Stimulated activated CD4-positive, alpha-beta T cell treated with anti-CD3 and anti-CD28 coated beads, Interleukin-12 subunit alpha, Interleukin-12 subunit beta, amount 100 ng/mL, for 4 hours (primary cell): Measurements from ENCODE around the gene PEX16.

Experiments used
- DNase-seq: peaks from one replicate; pipeline ENCODE4 v3.0.0-alpha.2; 2020

Gene PEX16

DNA sequence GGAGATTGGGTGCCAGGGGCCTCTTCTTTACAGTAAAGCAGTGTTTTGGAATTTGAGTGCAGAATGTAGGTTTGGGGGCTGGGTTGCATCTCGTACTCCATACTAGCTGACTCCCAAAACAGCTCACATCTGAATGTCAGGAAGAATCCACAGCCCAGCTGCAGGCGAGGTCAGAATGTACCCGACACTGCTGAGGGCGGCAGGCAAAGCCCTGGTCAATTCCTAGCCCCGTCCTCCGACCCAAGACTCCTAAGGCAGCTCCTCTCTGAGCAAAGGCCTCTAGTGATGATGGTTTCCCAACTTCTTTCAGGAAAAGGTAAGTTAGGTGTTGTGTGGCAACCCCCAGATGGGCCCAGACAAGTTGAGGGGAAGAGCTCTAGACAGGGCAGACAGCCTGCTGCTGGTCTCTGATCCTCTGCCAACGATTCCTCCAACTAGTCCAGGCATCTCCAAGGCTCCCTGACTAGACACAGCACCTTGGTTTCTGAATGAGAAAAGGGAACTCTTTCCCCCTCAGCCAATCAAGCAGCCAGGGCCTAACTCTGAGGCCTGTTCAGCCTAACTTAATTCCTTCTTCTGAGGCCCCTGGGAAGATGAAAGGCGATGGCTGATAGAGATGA, 13.4 kb upstream of the PEX16 start:
- DNase-seq: no peak

DNA sequence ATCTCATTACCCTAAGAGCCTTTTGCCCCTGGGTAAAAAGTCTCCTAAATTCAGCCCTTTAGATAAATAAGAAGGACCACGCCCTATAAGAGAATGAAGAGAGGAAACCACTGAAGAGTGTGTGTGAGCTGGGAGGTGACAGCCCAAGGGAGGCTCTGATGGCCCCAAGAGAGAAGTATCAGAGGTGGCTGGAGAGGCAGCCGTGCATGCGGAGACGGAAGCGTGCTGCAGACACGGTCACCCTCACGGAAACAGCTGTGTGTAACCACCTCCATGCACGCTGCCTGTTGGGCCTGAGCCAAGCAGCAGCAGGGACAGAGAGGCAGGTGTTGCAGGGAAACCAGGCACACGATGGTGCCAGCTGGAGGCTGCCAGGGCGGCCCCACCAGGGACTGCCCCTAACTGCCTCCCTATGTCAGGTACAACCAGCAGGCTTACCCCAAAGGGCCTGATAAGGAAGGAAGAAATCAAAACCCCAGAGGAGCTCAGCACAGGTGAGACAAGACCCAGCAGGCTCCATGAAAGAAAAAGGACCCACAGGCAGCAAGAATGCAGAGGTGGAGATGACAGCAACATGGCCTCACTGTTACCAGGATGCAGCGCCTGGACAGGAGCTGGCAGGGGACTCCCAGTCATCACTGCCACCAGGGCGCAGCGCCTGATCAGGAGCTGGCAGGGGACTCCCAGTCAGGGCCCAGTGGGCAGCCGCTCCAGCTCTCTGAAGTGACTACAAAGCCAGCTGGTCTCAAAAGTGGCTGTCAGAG, 12.5 kb upstream of the PEX16 start:
- DNase-seq: no peak

DNA sequence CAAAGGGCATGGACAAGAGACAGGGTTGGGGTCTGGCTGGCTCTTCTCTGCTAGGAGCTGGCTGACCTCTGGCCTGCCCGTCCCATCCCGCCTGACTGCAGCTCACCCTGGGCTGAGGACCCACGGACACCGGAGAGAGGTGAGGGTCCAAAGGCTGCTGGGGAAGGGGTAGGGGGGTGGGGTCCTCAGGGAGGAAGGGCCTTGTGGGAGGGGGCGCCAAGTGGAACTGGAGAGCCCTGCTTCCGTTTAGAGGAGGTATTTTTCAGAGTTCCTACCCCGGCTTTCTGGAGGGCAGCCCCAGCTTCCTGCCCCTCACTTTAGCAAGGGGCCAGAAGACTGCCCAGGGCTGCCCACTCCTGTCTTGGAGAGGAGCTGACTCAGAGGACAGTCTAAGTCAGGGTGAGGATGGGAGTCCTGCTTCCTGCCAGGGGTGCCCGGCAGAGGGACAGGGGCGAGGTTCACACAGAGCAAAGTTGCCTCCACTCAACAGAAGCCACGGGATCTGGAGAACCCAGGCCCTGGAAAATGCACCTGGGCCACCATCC, 11.9 kb upstream of the PEX16 start:
- no peak for DNase-seq

DNA sequence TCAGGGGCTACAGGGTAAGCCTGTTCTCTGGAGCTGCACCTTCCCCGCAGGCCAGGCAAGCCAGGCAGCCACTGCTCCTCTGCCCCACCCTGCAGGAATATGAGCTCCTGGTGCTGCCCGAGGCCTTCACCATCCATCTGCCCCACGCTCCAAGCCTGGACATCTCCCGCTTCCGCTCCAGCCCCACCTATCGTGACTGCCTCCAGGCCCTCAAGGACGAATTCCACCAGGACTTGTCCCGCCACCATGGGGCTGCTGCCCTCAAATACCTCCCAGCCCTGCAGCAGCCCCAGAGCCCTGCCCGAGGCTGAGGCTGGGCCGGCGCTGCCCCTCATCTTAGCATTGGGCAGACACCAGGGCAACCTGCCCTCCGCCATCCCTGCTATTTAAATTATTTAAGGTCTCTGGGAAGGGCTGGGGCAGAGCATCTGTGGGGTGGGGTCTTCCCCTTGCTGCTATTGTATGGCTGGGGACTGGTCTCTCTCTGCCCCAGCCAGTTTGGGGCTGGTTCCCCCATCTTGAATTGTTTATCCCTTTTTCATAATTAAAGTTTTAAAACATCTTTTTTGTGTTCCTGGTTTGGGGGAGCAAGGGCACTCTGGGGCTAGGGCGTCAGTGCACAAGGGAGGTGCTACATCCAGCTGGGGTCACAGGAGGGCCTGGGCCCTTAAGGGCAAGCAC, 11.0 kb upstream of the PEX16 start:
- DNase-seq: no peak

DNA sequence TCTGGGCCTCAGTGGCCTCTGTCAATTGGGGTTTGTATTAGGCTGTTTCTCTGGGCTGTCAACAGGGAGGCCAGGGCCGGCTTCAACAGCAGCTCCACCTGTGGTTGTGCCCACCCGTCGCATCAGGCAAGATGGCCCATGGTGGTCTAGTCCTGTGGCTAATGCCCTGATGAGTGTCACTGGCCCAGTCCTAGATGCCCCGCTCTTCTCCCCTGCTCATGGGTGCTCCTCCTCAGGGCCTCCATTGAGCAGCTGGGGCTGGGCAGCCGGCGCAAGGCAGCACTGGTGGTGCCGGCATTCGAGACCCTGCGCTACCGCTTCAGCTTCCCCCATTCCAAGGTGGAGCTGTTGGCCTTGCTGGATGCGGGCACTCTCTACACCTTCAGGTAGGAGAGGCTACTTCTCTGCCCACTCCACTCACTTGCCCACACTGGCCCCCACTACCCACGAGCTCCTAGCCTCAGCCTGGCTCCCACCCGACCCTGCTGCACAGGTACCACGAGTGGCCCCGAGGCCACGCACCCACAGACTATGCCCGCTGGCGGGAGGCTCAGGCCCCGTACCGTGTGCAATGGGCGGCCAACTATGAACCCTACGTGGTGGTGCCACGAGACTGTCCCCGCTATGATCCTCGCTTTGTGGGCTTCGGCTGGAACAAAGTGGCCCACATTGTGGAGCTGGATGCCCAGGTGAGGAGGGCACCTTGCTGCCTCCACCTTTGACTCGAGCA, 10.2 kb upstream of the PEX16 start:
- no peak for DNase-seq

DNA sequence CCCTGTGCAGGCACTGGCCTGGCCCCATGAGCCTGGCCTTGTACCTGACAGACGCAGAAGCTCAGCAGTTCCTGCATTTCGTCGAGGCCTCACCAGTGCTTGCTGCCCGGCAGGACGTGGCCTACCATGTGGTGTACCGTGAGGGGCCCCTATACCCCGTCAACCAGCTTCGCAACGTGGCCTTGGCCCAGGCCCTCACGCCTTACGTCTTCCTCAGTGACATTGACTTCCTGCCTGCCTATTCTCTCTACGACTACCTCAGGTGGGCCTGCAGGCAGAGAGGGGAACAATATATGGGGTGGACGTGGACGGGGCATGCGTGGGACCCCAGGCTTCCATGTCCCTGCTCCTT, 9.6 kb upstream of the PEX16 start:
- DNase-seq: no peak

DNA sequence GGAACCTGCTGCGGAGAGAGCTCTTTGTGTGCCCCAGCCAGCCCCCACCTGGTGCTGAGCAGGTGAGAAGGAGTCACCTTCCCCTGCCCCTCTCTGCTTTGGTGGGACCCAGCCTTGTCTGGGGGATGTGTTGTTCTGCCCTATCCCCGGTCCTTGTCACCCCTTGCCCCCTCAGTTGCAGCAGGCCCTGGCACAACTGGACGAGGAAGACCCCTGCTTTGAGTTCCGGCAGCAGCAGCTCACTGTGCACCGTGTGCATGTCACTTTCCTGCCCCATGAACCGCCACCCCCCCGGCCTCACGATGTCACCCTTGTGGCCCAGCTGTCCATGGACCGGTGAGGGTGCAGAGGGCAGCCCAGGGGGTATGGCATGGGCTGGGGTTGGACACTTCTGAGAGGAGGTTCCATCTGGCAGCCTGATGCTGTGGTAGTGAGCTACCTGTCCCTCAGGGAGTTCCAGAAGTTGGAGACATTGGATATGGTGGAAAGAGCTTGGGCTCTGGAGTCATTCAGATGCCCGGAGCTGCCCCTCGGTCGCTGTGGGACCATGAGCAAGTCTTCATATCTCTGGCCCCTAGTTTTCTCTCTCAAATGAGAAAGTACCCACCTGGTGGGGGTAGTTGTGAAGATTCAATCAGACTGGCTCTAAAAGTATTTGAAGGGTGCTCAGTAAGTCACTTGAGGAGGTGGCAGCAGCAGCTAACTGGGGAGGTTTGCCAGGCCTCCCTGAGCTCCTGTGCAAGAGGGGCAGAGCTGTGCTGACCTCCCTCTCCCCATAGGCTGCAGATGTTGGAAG, 9.1 kb upstream of the PEX16 start:
- no peak for DNase-seq

DNA sequence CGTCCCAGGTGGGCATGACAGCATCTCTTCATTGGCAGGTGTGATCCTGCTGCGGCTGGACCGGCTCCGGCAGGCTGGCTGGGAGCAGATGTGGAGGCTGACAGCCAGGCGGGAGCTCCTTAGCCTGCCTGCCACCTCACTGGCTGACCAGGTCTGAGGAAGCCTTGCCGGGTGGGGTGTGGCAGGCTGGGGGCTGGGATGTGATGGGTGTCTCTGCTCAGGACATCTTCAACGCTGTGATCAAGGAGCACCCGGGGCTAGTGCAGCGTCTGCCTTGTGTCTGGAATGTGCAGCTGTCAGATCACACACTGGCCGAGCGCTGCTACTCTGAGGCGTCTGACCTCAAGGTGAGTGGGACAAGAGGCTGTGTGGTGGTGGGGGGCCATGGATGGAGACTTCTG, 8.3 kb upstream of the PEX16 start:
- no peak for DNase-seq

DNA sequence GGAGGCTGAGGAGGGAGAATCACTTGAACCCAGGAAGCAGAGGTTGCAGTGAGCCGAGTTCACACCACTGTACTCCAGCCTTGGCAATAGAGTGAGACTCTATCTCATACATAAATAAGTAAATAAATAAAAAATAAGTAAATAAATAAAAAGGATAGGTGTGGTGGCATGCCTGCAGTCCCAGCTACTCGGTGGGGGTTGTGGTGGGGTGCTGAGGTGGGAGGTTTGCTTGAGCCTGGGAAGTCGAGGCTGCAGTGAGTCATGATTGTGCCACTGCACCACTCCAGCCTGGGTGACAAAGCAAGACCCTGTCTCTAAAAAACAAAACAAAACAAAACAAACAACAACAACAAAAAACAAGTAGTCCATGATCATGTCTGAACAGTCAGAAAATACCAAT, 7.9 kb upstream of the PEX16 start:
- no peak for DNase-seq

DNA sequence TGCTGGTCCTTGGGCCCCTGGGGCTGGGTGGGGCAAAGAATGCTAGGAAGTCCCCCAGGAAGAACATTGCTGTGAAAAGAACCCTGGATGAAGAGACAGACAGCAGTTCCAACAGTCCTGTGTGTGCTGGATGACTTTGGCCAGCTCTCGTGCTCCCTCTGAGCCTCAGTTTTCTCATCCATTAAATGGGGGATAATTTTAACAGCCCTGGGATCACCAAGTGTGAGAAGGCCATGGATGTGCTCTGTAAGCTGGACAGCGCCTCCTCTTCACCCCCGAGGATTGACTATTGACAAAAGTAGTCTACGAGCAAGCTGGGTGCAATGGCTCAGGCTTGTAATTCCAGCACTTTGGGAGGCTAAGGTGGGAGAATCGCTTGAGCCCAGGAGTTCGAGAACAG, 7.2 kb upstream of the PEX16 start:
- no peak for DNase-seq

DNA sequence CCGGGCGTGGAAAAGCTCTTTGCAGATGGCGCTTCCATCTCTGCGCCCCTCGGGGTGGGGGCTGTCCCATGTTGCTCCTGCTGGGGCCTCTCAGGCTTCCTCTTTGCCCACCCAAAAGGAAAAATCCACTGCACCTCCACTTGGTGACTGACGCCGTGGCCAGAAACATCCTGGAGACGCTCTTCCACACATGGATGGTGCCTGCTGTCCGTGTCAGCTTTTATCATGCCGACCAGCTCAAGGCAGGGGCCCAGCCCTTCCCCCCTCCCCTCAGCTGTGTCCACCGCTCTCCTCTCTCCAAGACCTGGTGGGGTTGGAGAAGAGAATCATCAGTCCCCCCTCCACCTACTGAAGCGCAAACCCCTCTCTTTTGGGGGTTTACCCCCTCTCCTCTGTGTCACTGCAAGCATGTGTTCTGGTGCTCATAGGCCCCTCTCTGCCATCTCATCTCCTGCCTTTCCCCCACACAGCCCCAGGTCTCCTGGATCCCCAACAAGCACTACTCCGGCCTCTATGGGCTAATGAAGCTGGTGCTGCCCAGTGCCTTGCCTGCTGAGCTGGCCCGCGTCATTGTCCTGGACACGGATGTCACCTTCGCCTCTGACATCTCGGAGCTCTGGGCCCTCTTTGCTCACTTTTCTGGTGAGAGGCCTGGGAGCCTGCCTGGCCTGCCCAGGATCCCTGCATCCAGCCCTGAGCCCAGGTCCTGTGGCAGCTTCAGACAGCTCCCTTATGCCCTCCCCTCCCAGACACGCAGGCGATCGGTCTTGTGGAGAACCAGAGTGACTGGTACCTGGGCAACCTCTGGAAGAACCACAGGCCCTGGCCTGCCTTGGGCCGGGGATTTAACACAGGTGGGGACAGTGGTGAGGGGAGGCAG, 6.6 kb upstream of the PEX16 start:
- no peak for DNase-seq

DNA sequence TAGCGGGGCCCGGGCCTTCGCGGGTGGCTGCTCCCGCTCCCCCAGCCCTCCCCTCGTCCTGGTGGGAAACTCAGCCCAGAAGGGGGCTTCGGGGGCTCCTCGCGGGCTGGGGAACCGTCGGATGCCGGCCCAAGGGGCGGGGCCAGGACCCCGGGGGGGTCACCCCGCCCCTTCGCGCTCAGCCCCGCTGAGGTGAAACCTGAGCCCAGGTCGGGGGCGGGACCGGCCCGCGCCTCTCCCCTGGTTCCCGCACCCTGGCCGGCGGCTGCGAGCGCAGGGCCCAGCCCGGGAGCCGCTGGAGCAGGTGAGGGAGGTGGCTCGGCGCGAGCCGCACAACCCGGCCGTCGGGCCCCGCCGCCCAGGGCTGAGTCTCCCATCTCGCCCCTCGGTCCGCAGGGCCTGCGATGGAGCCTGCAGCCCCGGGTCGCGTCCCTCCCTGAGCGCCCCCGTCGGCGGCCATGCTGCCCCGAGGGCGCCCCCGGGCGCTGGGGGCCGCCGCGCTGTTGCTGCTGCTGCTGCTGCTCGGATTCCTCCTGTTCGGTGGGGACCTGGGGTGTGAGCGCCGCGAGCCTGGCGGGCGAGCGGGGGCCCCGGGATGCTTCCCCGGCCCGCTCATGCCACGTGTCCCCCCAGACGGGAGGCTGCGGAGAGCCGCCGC, 4.9 kb upstream of the PEX16 start, which contains the start of gene LARGE2:
Gene LARGE2 (plus strand): TSS at position 232 of the 658 bp plus-strand sequence. CDS start 227 bp downstream, at position 459.
- DNase-seq: no peak

DNA sequence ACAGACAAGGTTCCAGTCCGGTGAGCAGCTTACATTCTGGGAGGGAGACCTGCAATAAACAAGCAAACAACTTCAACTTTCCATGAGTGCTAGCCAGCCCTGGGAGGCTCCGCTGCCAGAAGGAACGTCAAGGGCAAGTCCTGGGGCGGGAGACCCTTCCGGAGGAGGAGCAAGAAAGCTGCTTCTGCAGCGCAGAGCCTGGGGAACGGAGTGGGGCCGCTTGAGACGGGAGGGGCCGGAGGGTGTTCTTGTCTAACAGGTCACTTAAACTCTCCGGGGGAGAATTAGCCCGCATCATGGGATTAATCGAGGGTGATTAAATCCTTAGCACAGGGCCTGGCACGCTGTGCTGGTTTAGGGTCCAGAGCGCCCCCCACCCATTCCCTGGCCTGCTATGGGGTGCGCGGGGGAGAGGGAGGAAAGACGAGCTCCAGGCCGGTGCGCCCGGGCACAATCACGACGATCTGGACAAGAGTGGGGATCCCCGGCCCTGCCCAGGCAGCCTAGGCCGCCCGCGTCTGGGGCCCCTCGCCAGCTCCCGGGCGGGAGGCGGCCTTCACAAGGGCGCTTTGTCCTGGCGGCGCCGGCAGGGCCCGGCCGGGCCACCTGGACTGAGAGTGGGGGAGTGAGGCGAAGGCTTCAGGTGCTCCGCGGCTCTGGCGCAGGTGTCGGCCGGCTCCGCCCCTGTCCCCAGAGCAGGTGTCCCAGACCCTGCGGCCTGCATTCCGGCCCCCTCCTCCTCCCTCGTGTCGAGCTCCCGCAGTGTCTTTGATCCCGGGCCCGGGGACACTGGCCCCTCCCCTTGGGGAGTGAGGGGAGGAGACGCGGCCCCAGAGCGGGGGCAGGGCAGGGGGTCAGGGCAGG, 4.1 kb upstream of the PEX16 start:
- no peak for DNase-seq

DNA sequence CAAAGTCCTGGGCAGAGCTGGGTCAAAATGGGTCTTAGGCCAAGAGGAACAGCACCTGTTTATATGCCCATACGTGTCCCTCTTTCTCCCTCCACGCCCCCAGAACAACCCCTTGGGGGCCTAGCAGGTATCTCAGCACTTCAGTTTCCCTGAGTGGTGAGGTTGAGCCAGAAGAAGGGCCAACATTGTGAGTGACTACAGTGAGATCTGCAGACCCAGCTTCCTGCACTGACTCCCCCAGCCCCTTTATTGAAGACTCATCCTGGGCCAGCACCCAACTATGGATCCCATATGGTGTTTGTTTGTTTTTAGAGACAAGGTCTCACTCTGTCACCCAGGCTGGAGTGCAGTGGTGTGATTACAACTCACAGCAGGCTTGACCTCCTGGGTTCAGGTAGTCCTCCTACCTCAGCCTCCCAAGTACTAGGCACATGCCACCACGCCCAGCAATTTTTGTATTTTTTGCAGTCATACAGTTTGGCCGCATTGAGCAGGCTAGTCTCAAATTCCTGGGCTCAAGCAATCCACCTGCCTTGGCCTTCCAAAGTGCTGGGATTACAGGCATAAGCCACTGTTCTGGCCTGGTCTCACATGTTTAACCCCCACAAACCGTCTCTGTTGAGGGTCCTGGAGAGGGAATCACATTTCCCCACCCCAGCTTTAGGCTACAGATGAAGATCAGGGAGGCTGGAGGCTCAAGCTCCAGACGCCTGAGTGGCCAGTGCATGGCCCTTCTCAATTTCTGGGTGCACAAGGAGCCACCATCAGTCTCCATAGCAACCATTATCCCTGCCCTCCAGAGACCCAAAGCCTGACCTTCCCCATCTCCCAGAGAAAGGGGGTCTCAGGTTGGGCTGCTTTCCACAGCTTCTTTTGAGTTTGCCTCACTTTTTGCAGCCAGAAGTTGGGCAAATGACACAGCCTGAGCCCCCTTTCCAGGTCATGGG, 3.1 kb upstream of the PEX16 start:
- DNase-seq: no peak

DNA sequence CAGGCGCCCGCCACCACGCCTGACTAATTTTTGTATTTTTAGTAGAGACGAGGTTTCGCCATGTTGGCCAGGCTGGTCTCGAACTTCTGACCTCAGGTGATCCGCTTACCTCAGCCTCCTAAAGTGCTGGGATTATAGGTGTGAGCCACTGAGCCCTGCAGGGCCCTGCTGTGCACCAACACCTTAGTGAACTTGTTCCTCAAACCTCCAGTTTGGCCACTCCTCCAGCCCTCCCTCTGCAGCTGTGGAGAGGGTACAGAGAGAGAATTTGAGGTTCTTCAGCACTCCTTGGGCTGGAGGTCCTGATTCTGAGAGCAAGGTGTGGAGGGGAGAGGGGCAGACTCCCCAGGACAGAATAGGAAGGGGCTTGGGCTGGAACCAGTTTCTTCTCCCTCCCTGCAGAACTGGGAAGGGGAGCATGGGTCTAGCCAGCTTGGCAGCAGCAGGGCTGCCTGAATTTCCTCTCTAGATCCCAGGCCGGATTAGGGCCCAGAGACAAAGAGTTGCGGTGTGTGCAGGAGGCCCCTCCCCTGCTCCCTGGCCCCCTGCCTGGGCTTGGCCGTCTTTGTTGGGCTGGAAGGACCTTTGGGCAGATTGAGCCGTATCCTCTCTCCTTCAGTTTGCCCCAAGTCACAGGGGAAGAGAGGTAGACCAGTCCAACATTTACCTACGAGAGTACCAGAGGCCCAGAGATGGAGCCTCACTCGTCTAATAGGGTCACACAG, 2.3 kb upstream of the PEX16 start:
- no peak for DNase-seq

DNA sequence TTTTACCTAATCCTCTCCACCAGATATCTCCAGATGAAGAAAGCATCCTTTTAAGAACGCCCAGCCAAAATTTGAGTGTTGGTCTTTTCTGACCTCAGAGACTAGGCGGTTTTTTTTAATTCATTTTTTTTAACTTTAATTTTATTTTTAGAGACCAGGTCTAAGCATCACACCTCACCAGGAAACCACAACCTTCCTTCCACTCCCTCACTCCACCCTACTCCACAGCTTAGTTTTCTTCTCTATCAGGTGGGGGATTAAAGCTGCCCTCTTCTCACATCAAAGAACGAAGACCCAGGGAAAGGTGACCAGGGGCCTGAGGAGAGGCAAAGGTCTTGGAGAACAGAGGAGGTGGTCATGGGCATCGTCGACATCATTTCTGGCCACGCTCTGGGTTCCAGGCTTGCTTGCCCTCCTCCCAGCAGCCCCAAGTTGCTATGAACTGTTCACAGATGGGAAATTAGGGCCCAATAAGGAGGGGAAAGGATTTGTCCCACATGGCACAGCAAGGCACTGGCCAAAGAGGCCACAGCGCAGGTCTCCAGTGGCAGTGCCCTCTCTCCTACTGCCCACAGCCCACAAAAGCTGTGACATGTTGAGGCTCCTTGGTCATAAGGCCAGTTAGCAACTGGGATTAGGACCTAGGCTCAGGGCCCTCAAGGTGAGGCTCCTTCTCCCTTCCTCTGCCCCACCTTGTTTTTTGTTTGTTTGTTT, 1.4 kb upstream of the PEX16 start:
- DNase-seq: no peak

DNA sequence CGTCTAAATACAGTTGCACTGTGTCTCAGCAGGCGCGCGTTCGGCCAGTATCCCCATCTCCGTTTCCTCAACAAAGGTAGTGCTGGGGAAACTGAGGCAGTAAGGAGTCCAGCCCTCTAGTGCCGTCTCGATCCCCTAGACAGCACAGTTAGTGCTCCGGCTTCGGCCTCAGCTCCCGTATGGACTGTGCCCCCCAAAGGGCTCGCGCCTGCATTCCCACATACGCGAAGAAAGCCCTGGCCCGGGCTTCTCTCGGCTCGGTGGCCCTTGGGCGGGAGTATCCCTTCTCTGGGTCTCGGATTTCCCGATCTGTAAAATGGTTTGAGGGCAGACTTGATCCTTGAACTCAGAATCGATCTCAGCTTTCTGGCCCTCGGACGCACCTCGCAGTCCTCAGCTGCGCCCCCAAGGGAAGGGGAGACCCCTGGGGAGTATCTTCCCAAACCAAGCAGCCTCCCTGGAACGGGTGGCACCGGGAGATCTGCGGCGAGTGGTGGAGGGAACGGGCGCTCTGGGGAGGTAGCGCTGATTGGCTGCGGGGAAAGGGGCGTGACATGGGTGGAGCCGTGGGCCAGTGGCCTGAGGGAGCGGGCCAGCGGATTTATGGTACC, 759 bp upstream of the PEX16 start:
- DNase-seq: peak; percentile 57
